B cell (primary cell): ENCODE data around the gene IQGAP1. TPM values are rescaled to one million over a fixed set of nuclear protein-coding genes. Genes with fewer than 3 reads are reported as not detected.

Experiments used
- ATAC-seq: fragments of 200-7000 bp; cut with Tn5 transposase; one replicate; pipeline ENCODE4 v1.10.0; 2021; ENCODE audit warnings: low read depth, mild to moderate bottlenecking, moderate number of reproducible peaks, moderate library complexity
- CTCF ChIA-PET: fragments of 350-600 bp; sonication (Branson Sonifier 250); formaldehyde crosslinking; loops from one replicate; lab custom pipeline; 2021; ENCODE audit warnings: antibody characterized with exemption, inconsistent platforms; lab: Charles Lee
- POLR2A ChIA-PET: fragments of 350-600 bp; sonication (Branson Sonifier 250); formaldehyde crosslinking; loops from one replicate; lab custom pipeline; 2021; ENCODE audit warnings: antibody characterized with exemption; lab: Charles Lee
- DNase-seq: peaks from one replicate; pipeline ENCODE4 v3.0.0; 2013
- H2AFZ ChIP-seq: 2 replicates; pipeline ENCODE4 v1.6.1; 2012; ENCODE audit warnings: mild to moderate bottlenecking, low read depth, low read length; ENCODE audit not compliant: insufficient read depth, poor library complexity, severe bottlenecking
- H3K27ac ChIP-seq, 2 donors: 1 replicate in 1 of 2; 2 replicates in 1 of 2; pipeline ENCODE4 v1.5.1; 2012 to 2013; ENCODE audit warnings: low read length in 2 of 2, mild to moderate bottlenecking in 2 of 2, moderate library complexity in 1 of 2
- H3K27me3 ChIP-seq, 4 experiments: fragments of 200-600 bp in 1 of 4; sonication (generic) in 1 of 4; replicated peaks in 1 of 4; 1 replicate in 2 of 4; 2 replicates in 2 of 4; pipeline versions ENCODE4 v1.6.1 to v1.7.0; 2013 to 2016; ENCODE audit warnings: low read length in 3 of 4, mild to moderate bottlenecking in 2 of 4, mixed read lengths in 1 of 4, moderate library complexity in 1 of 4; ENCODE audit not compliant: insufficient read depth in 4 of 4, control insufficient read depth in 3 of 4; ENCODE audit errors: control extremely low read depth in 1 of 4
- H3K36me3 ChIP-seq, 2 experiments: replicated peaks in 1 of 2; 1 replicate in 1 of 2; 2 replicates in 1 of 2; pipeline versions ENCODE4 v1.6.1 to v1.7.1; 2013; ENCODE audit warnings: low read length in 1 of 2; ENCODE audit not compliant: insufficient read depth in 2 of 2, control insufficient read depth in 1 of 2; ENCODE audit errors: control extremely low read depth in 1 of 2, extremely low read depth in 1 of 2
- H3K4me1 ChIP-seq, 2 donors: fragments of 200-600 bp in 1 of 2; sonication (generic) in 1 of 2; 1 replicate in 1 of 2; 2 replicates in 1 of 2; pipeline versions ENCODE4 v1.5.1 to v1.6.1; 2013 to 2017; ENCODE audit warnings: low read length in 2 of 2; ENCODE audit not compliant: control insufficient read depth in 2 of 2, insufficient read depth in 2 of 2
- H3K4me2 ChIP-seq: replicated peaks from 2 replicates; pipeline ENCODE3; 2012; ENCODE audit warnings: mild to moderate bottlenecking, low read depth, low read length; ENCODE audit not compliant: poor library complexity, severe bottlenecking
- H3K4me3 ChIP-seq, 5 experiments: fragments of 200-600 bp in 1 of 5; sonication (generic) in 1 of 5; 1 replicate in 3 of 5; 2 replicates in 2 of 5; pipeline versions ENCODE4 v1.5.1 to v1.7.0; 2011 to 2016; ENCODE audit warnings: low read length in 4 of 5, mild to moderate bottlenecking in 4 of 5, low read depth in 2 of 5, control low read depth in 1 of 5, moderate library complexity in 1 of 5; ENCODE audit not compliant: insufficient read depth in 1 of 5; ENCODE audit errors: control extremely low read depth in 1 of 5, extremely low read depth in 1 of 5
- H3K79me2 ChIP-seq: fragments of 200-600 bp; sonication (generic); one replicate; pipeline ENCODE4 v1.6.0; 2016; ENCODE audit warnings: low read length; ENCODE audit not compliant: control insufficient read depth, insufficient read depth
- H3K9ac ChIP-seq: fragments of 200-600 bp; sonication (generic); 2 replicates; pipeline ENCODE4 v1.6.1; 2017; ENCODE audit warnings: mild to moderate bottlenecking, low read length, moderate library complexity
- H3K9me3 ChIP-seq, 3 donors: one replicate each; pipeline versions ENCODE4 v1.6.1 to v1.7.1; 2013; ENCODE audit warnings: low read length in 2 of 3; ENCODE audit not compliant: control insufficient read depth in 2 of 3, insufficient read depth in 1 of 3; ENCODE audit errors: control extremely low read depth in 1 of 3
- H4K20me1 ChIP-seq: 2 replicates; pipeline ENCODE4 v1.6.0; 2012; ENCODE audit warnings: mild to moderate bottlenecking, low read length; ENCODE audit not compliant: insufficient read depth, control insufficient read depth, poor library complexity, severe bottlenecking
- H3K27ac Mint-ChIP-seq: one replicate; pipeline ENCODE4 v1.8.0; 2021; ENCODE audit warnings: mixed read lengths
- H3K27me3 Mint-ChIP-seq: one replicate; pipeline ENCODE4 v1.8.0; 2021; ENCODE audit warnings: mixed read lengths
- H3K4me1 Mint-ChIP-seq: one replicate; pipeline ENCODE4 v1.8.0; 2021; ENCODE audit warnings: mixed read lengths
- H3K4me3 Mint-ChIP-seq: one replicate; pipeline ENCODE4 v1.8.0; 2021; ENCODE audit warnings: mixed read lengths
- H3K9me3 Mint-ChIP-seq: one replicate; pipeline ENCODE4 v1.8.0; 2022; ENCODE audit warnings: mixed read lengths; ENCODE audit not compliant: insufficient read depth
- CTCF ChIP-seq: fragments of 200-600 bp; IDR thresholded peaks from one replicate; pipeline ENCODE4 v1.8.0; 2022; ENCODE audit warnings: antibody characterized with exemption, mild to moderate bottlenecking
- EZH2 ChIP-seq: IDR thresholded peaks from 2 replicates; pipeline ENCODE4 v1.6.1; 2012; ENCODE audit warnings: borderline replicate concordance, low read depth, mild to moderate bottlenecking, moderate library complexity, low read length; ENCODE audit not compliant: insufficient read depth, poor library complexity, severe bottlenecking
- WGBS: methylation state at CpG from one replicate; pipeline ENCODE4 v1.1.5; 2013; ENCODE audit warnings: missing lambda C conversion rate; ENCODE audit not compliant: insufficient coverage; 5-methylcytosine and 5-hydroxymethylcytosine counted together
- intact Hi-C: fragments of 100-400 bp; cut with micrococcal nuclease; formaldehyde crosslinking; loops from one replicate; pipeline ENCODE4 v1.10.0; 2022
- polyA plus RNA-seq: library from polyadenylated mRNA; depleted of rRNA; stranded (reverse); fragments of >200 nt; gene quantifications from 2 replicates; pipeline ENCODE4 v1.2.3, GENCODE V29; 2012
- total RNA-seq, 2 donors: library from RNA; stranded (reverse); fragments of 120-200 nt in 1 of 2; gene quantifications; 1 replicate in 1 of 2; 2 replicates in 1 of 2; pipeline versions ENCODE4 v1.2.3 to v1.2.4, GENCODE V29; 2013 to 2022

Gene IQGAP1
- total and polyA plus RNA-seq, 2 donors (not counting 1 experiment from before 2014, with no cell fraction given) = 49.7 to 216 TPM

- Mint-ChIP-seq H3K4me3 (no peak overlapping the region), H3K27me3 (no peaks in the 10 kb centered on the region), H3K9me3 (no peaks in the 10 kb centered on the region), H3K4me1 (peaks cover 2% of the 10 kb centered on the region), H3K27ac (no peak overlapping the region)
- ATAC-seq = no peak
- 86% methylated on average over 1 of the region's 3 CpGs for WGBS
- no peak overlapping the region for H3K27ac ChIP-seq
- intact Hi-C loops = no loop called here
- no peak overlapping the region for H3K4me2 ChIP-seq
- H3K79me2 ChIP-seq = no peaks in the 10 kb centered on the region
- H3K36me3 ChIP-seq = peaks cover 16 to 86% of the 10 kb centered on the region in 2 experiments
- no peak overlapping the region for H2AFZ ChIP-seq
- peaks cover 5% of the 10 kb centered on the region for H4K20me1 ChIP-seq
- DNase-seq = no peak
- ChIA-PET POLR2A (no interaction called here), CTCF (interaction anchor here (0.7 to 1.6 kb wide), 3 partner anchors 16 to 102 kb away, joined by 3 to 5 read pairs (median 4); no protein-coding TSS in a partner anchor)
- no peaks in the 10 kb centered on the region for H3K4me1 ChIP-seq
- no peaks in the 10 kb centered on the region for H3K27me3 ChIP-seq
- no peak overlapping the region for H3K4me3 ChIP-seq
- no peak overlapping the region for H3K9ac ChIP-seq
- TF ChIP-seq CTCF (no peak), EZH2 (no peak)
- no peaks in the 10 kb centered on the region for H3K9me3 ChIP-seq
These were observed 108.7 kb downstream of the IQGAP1 start for GRCh38 chr15:90496791-90497190.

DNA sequence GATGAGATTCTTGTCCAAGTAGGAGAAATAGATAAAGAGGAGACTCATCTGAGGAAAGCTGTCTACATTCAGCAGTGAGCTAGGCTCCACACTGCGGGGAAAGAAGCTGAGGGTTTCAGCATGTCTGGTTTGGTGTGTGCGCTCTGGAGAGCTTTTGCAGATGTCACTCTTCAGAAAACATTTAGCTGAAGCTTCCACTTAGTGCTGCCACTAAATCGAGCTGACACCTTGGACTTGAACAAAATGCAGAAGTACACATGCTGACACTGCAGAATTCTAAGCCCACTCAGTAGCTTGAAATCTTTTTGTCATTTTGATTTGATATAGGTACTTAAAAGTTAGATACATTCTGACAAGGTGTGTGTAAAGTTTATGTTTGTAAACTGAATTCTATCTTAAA lies 109.3 kb downstream of the IQGAP1 start:
- CTCF ChIA-PET = interaction anchor here (1.0 kb wide), 1 partner anchor 16 kb away, joined by 3 read pairs; no protein-coding TSS in a partner anchor
- Mint-ChIP-seq H3K27ac (no peak overlapping the region), H3K4me3 (no peak overlapping the region), H3K27me3 (no peaks in the 10 kb centered on the region), H3K9me3 (no peaks in the 10 kb centered on the region), H3K4me1 (peaks cover 2% of the 10 kb centered on the region)
- no peak for ATAC-seq
- Histone ChIP-seq H3K4me3 (no peak overlapping the region), H3K4me1 (no peaks in the 10 kb centered on the region), H2AFZ (no peak overlapping the region), H3K4me2 (no peak overlapping the region), H3K9ac (no peak overlapping the region), H3K27ac (no peak overlapping the region), H3K36me3 (peaks cover 16 to 83% of the 10 kb centered on the region in 2 experiments), H4K20me1 (peaks cover 5% of the 10 kb centered on the region), H3K9me3 (no peaks in the 10 kb centered on the region), H3K27me3 (no peaks in the 10 kb centered on the region), H3K79me2 (no peaks in the 10 kb centered on the region)
- TF ChIP-seq CTCF (no peak), EZH2 (no peak)
- POLR2A ChIA-PET = no interaction called here
- no peak for DNase-seq
- 58% methylated on average over 2 of the region's 3 CpGs for WGBS
- intact Hi-C loops = no loop called here
